GF-D8 (cell line): ENCODE measurements around the gene TMEM106B.
A peak's percentile ranks its signal among the peaks of the same experiment; 100 is the strongest.

ENCODE experiments used
- DNase-seq: peaks from one replicate; lab custom pipeline; 2025; lab: John Stamatoyannopoulos, UW

The TMEM106B gene

DNA sequence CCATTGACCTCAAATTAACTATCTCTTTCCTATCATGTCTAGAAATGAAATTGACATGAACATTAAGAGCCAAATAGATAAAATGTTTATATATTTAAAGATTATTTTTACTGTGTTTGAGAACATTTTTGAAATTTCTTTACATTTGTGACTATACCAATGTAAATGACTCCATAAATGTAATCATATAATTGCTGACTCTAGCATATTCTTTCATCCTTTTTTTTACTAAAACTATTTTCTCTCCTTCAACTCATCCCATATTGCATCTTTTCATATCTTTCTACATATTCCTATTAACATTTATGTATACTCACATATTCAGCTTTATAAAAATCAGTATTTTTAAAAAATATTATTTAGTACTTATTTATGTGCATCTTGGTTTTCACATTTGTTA is 16.9 kb downstream of the TMEM106B start:
- DNase-seq = no peak

DNA sequence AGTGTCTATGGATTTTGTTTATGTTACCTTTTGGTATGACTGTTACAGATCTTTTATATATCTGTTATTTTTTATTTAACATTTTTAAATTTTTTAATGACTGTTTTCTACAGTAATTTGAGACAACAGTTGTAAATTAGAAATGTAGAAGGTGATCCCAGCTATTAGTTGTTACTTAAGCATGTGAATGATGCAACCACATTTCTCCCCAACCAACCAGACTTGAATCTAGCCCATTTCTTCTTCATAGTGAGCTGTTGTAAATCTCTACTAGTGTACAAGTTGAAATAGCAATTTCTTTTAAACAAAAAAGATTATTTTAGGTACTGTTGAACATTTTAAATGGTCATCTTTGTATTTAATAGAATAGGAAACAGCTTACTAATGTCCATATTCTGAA is 18.0 kb downstream of the TMEM106B start:
- no peak for DNase-seq

DNA sequence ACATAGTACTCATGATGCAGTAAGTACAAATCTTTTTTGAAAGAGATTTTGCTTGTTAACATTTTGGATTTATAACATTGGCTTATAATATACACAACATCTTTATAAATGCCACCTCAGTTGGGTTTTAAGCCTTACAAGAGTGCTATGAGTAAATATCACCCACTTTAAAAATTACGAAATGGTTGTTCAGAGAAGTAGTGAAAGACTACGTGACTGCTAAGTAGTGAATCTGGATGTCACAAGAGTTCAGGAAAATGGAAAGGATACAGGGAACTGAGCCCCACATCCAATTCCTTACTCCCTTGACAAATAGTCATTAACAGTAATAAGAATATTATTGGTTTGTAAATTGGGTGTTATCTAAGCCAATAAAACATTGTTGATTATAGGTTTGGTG is 20.0 kb downstream of the TMEM106B start:
- no peak for DNase-seq

DNA sequence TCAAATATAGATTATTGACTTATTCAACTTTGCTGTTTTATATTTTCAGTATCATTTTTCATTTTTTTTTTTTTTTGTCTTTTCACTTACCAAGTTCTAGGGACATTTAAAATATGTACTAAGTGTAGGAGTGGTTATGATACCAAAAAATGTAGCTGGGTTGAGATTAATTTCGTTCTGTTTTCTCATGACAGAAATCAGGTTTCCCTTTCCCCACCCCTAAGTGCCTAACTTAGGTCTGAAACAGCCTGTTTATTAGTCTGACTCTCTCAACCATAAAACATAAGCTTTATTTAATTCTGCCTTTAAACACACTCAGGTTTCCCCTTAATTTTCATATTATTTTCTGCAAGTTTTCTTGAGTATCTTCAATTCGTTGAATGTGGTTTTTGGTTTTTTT is 22.1 kb downstream of the TMEM106B start:
- DNase-seq = no peak

DNA sequence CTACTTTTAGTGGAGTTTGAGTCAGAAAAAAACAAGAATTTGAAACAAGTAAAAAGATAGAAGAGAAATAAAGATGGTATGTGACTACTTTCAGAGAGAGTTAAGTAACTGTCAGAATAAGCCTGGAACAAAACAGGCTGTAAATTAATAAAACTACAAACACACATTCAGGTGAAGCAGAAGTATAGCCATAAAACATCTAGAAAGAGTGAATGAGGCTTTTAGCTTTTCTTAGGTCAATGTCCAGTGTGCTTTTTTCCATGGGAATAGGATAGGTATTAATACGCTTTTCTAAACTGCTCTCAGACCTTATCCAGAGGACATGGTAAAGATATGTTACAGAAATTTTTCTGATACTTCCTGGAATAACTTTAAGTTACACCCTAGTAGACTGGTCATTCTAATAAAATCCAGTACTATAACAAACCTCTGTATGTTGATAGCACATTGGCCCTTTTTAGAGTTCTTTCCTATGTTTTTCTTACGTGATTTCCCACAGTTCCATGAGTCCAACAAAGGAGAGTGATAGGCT is 23.3 kb downstream of the TMEM106B start:
- no peak for DNase-seq

DNA sequence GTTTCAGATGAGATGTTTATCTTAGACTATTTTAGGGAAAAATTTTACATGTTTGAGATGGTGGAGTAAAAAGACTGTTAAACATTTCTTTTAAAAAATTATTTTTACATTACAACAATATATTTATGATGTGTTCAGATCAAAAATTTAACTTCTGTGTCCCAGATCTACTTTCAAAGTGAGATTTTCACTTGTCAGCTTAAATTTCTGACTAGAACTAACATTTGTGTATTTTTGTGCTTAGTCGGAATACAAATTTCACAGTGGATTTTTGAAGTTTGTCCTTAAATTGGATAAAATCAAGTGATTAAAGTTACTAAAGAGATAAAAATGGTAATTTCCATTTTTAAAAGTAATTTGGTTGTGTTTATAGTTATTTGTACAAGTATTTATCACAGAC is 24.9 kb downstream of the TMEM106B start:
- DNase-seq = no peak

DNA sequence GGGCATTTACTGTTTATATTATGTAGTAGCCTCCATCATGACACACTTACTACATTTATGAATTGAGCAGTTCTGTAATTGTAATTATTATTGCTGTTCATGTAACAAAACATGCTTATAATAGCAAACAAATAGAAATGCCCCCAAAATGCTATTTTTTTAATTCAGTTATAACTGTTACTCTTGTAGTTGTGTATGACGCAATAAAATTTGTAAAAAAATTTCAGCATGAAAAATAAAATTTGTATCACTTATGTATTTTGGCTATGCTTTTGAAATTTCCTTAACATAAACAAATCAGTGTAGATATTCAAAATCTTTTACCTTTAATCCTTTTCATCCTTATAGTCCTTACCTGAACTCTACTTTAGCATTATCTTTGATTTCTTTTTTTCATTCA is 25.9 kb downstream of the TMEM106B start:
- DNase-seq = no peak

DNA sequence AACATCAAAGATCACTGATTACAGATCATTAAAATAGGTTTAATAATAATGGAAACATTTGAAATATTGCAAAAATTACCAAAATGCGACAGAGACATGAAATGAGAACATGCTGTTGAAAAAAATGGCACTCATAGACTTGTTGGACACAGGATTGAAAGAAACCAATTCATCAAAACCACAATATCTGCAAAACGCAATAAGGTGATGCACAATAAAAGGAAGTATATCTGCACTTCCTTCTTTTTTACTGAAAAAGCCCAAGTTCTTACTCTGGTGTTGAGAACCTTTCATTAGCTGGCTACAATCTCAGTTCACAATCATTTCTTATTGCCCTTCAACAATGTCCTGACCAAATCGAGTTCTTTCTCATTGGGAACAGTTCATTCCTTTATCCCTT is 28.7 kb downstream of the TMEM106B start:
- DNase-seq = peak; percentile 39

DNA sequence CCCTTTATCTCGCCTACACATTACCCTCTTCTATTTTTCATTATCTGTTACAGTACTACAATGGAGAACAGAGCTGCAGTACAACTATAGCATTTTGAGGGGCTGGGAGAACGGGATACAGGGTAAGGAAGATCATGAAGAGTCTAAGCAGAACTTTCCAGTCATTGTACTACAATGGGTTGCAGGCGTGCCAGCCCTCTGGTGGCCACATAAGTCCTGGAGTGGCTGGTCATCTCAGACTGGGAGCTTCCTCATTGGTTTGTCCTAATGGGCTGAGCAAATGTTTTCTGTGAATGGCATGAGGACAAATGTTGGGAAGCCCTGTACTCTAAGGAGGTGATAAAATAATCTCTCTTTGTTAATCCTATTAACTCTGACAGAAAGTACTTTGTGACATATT is 33.0 kb downstream of the TMEM106B start:
- DNase-seq = no peak

DNA sequence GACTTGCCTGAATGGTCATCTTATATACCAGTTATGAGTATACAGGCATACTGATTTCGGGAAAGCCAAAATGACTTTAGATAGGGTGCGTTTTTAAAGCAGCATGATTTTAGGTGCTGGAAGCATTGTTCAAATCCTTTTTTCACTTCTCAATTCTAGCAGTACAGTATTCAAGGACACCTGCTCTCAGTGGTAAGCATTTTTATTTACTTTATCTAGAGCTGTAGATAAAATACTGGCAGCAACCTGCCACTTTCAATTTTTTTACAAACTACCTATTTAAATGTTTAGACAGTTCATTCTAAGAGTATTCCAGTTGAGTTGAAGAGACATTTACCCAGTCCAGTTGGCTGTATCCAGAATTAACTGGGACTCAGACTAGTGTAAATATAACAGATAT is 33.6 kb downstream of the TMEM106B start:
- DNase-seq = no peak

DNA sequence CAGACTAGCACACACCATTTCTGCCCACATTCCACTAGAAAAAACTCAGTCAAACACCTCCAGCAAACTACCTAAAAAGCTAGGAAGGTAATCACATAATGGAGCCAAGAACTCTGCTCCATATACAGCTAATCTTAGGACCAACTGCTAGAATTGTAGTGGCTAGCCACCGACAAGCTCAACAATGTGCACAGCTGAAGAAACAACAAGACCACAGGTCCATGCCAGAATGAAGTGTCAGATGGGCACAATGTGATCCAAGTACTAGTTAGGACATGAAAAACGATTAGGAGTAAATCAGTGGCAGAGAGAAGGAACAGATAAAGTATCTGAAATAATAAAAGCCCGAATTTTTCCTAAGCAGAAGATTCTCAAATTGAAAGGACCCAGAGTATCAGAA is 38.6 kb downstream of the TMEM106B start:
- no peak for DNase-seq

DNA sequence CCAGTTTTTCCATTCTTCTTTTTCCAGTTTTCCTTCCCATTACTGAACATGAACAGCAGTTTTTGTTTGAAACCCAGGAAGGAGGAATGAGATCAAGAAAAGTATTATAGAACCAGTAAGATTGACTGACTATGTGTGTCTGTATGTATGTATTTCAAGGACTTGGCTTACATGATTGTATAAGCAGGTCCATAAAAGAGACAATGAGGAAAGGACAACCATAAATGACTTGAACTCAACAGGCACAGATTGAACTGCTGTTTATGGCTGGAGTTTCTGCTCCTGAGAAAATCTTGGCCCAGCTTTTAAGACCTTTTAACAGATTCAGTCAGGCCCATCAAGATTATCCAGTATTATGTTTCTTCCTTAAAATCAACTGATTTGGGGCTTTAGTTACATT is 39.1 kb downstream of the TMEM106B start:
- DNase-seq = no peak

DNA sequence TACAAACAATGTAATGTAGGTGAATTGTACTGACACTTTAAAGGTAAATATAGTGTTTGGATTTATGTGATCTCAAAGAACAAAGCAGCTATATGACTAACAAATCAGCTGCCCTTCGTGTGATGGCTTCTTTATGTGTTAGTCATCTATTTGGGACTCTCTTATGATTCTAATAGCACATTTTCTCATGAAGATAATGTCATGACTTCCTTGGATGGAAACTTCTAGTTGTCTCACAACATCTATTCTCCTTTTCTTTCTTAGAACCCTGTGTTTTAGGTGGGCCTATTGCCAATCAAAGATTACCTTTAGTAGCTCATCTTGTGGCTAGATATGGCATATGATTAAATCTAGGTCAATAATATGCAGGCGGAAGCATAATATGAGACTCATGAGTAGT is 45.0 kb downstream of the TMEM106B start:
- no peak for DNase-seq

DNA sequence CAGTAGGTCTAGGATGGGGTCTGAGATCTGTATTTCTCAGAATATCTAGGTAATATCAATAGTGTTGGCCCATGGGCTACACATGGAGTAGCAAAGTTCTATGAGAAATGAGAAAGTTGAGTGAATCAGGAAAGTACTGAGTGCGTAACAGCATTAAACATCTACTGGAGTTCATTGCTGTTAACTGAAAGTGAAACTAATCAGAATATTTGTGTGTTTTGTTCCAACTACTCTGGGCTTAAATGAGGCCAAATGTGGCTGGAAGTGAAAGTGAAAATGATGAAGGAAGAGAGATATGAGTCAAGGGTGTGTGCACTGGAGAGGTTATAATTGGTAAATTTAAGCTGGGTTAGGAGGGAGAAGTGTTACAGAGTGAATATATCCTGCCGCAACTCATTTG is 46.5 kb downstream of the TMEM106B start:
- no peak for DNase-seq

DNA sequence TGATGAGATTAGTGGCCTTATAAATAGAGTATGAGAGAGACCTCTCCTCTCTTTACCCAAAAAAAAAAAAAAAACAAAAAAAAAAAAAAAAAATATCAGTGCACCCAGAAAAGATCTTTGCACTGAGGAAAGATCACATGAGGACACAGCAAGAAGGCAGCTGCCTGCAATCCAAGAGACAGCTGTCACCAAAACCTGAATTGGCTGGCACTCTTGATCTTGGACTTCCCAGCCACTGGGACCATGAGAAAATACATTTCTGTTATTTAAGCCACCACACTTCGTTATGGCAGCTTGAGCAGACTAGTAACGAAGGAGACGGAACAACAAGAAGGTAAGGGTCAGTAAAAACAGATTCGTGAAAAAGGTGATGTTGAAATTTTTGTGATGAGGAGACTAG is 47.0 kb downstream of the TMEM106B start:
- no peak for DNase-seq

DNA sequence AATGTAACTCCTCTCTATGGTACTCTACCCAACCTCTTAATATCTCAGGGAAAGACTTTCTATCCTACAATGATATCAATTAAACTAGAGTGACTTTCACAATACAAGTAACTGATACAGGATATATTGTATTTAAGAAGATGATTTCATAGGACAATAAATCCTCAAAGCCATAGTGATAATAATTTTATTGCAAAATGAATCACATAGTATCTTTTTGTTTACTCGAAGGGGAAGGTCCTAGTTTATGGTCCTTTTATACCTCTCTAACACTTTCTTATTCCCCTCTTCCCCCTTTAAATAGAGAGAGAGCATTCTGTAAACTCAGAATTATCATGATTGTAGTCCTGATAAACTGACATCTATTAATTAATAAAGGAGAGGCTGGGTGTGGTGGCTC is 56.4 kb downstream of the TMEM106B start:
- no peak for DNase-seq

DNA sequence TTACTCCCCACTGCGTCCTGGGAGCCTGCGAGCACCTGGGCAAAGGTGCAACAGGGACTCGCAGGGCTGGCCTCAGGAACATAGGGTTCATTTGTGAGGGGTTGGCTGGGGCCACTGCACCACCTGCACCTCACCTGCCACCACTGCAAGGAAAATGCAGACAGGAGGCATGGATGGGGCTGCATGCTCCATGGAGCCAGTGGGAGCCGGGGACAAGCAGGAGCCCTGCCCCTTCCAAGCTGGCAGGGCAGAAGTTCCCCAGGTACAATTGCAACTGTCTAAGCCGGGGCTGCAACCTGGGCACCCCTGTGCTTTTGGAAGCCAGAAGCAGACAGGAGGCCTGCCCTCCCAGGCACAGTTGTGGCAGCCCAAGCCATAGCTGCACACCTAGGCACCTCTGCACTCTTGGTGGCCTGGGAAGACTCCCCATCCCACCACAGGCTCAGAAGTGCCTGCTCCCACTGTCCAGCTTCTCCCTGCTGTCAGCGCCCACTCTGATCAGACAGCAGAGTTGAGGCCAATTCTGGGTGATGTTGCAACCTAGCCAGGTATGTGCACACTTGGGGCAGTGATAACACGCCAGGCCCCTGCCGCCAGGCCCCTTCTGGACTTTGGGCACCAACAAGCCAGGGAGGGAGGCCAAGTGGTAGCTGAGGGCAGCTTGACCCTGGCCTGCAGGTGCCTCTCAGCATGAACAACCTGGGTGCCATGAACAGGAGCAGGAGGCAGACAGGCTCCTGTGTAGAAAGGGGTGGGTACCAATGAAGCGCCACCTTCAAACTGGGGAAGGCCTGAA is 58.2 kb downstream of the TMEM106B start:
- no peak for DNase-seq

DNA sequence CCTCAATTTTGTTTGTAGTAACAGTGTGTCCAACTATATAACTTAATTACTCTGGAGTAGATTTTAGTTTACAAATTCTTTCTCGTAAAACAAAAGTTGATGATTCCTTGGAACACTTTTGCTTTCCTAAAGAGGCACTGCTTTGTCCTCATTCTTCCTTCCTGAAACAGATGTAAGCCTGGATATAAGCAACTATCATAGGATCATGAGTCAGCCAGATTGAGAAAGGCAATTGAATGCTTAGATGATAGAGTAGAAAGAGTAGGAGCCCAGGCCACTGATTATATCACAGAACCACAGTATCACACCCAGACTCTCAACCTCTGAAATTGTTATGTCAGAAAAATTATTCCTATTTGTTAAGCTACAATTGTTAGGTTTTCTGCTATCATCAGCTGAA is 69.9 kb downstream of the TMEM106B start:
- no peak for DNase-seq

DNA sequence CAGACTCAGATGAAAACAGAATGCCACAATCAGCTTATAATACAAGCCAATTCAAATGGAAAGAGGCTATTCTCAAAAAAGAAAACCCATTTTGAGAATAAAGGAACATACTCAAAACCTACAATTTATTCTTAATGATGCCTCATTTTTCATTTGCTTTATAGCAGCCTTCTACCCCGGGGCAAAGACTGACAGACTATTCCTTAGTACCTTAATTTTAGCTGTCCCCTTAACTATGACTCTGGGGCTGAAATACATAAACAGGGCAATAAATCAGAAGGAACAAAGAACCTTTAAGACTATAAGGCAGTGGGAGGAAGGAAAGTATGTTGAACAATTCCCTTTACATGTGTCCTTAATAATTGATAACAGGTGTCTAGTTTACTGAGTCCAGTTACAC is 76.8 kb downstream of the TMEM106B start:
- DNase-seq = no peak

DNA sequence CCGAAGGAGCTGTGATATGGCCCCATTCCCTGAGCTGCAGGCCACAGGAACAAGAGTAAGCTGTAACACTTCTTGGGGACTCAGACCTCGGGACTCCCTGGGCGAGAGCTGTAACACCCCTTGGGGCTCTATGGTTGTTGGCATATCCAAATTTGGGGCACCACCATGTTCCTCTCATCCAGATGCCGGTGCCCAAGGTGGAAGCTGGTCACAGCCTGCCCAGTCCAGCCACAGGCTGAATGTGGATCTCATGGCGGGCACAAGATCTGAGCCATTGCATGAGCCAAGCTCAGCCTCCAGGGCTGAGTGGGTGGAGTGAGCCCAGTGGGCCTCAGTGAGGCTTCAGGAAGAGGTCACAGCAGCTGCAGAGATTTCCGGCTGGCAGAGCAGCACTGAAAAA is 78.9 kb downstream of the TMEM106B start:
- DNase-seq = no peak

DNA sequence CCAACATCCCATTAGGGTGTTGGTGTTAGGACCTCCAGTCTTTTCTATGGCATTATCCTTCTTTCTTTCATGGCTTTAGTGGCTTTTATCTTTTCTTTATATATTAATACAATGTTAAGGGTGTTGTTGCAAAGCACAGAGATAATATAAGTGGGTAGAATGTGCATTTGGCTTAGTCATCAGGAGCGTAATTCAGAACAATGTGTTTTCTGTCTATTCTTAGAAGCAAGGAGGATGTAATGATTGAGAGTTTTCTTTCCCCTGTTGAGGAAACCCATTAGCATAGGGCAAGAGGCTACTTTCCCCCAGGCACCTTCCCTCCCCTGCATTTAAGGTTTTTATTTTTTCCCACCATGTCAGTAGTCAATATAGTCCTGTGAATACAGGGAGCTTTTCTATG is 79.7 kb downstream of the TMEM106B start:
- DNase-seq = no peak

DNA sequence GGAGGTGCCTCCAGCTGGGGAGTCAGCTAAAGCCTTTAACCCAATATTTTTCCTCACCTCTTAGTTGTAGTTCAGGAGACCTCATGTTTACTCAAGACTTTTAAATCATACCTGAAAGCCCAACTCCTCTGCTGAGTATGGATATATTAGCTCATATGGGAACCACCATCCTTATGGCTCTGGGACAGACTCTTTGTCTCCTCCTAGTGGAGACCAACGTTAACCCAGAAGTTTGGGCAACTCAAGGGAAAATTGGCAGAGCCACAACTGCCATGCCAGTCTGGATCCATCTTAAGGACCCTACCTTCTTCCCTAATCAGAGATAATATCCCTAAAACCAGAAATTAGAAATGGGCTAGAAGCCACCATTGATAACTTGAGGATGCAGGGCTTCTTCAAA is 80.8 kb downstream of the TMEM106B start:
- DNase-seq = no peak
